ENCODE measurements around the gene PNN. TPM values are rescaled to one million over a fixed set of nuclear protein-coding genes. Genes with fewer than 3 reads are reported as not detected.

PNN gene
- total RNA-seq, 1 experiment from 2014 or later, result 100 TPM

DNA sequence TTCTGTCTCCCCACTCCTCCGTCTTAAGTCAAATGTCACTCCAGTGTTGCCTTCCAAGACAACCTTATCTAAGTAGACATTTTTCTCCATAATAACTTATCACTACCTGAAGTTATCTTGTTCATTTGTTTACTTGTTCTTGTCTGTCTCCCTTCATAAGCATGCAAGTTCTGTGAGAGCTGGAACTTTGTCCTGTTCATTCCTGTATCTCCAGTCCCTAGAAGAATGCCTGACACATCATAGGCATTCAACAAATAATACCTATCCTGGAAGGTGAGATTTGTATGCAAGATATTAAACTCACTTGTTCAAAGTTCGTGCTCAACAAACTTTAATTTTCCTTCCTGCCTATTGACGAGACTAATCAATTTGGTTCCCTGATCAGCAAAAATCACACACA, 53.0 kb downstream of the PNN start:
- Mint-ChIP-seq H3K27ac (ENCODE audit: unreplicated experiment) (peak overlapping the region; percentile 50), H3K9me3 (ENCODE audit: unreplicated experiment) (no peaks in the 10 kb centered on the region), H3K36me3 (ENCODE audit: insufficient read depth, unreplicated experiment) (no peaks in the 10 kb centered on the region), H3K4me1 (ENCODE audit: low read depth, unreplicated experiment) (peaks cover 12% of the 10 kb centered on the region), H3K27me3 (ENCODE audit: insufficient read depth, unreplicated experiment) (no peaks in the 10 kb centered on the region), H3K4me3 (ENCODE audit: unreplicated experiment) (peak overlapping the region; percentile 60)
- Histone ChIP-seq H3K27me3 (replicated peaks; ENCODE audit: control insufficient read depth, insufficient read depth, low read length) (no peaks in the 10 kb centered on the region), H3K4me1 (peaks cover 47% of the 10 kb centered on the region), H3K36me3 (ENCODE audit: control insufficient read depth, insufficient read depth, low read length) (no peaks in the 10 kb centered on the region), H3K9me3 (no peaks in the 10 kb centered on the region), H3K4me3 (ENCODE audit: low read depth, low read length) (no peak overlapping the region)
- CTCF ChIA-PET, result no interaction called here
- POLR2A ChIA-PET, result interaction anchor here (0.6 to 1.4 kb wide), 2 partner anchors 24 to 58 kb away, joined by 4 to 6 read pairs; partner anchors contain the start of gene TRAPPC6B
- BruUV-seq (replicated peaks), result no TSS peak
- intact Hi-C loops (cut with micrococcal nuclease; ENCODE audit: unreplicated experiment), result loop anchor here (1.0 kb wide), 3 partner anchors 24 to 53 kb away; partner anchors contain the start of gene PNN
- peak; percentile 56 to 61 for DNase-seq
- TF ChIP-seq, protein P1, sequence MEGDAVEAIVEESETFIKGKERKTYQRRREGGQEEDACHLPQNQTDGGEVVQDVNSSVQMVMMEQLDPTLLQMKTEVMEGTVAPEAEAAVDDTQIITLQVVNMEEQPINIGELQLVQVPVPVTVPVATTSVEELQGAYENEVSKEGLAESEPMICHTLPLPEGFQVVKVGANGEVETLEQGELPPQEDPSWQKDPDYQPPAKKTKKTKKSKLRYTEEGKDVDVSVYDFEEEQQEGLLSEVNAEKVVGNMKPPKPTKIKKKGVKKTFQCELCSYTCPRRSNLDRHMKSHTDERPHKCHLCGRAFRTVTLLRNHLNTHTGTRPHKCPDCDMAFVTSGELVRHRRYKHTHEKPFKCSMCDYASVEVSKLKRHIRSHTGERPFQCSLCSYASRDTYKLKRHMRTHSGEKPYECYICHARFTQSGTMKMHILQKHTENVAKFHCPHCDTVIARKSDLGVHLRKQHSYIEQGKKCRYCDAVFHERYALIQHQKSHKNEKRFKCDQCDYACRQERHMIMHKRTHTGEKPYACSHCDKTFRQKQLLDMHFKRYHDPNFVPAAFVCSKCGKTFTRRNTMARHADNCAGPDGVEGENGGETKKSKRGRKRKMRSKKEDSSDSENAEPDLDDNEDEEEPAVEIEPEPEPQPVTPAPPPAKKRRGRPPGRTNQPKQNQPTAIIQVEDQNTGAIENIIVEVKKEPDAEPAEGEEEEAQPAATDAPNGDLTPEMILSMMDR (IDR thresholded peaks at IDR 0.05; ENCODE audit: insufficient read depth in 1 of 2, low read depth in 1 of 2, low read length in 1 of 2, severe bottlenecking in 1 of 2, unreplicated experiment in 1 of 2), result no peak

DNA sequence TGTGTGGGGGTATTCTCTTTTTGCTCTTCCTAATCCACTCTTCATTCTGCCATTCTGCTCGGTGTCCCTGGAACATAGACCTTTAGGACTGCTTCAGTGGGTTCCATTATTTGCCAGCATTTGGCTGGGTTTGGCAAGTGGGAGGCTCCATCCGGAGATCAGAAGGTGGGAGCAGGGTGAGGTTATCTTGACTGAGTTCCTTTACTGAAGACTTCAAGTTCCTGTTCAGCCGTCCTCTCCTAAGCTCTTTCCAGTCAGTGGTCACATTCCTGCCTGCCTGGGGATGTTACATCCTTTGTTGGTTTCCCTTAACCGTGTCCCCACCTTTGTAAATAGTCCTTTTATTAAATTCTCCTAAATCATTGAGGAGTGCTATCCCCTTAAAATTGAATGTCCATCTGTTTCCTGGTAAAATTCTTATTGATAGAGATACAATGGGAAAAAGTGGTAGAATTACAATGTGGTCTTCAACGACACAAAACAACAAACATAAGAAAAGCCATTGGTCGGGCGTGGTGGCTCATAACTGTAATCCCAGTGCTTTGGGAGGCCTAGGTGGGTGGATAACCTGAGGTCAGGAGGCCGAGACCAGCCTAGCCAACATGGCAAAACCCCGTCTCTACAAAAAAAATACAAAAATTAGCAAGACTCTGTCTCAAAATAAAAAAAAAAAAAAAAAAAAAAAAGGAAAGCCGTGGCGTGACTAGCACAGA, 53.6 kb downstream of the PNN start:
- Histone ChIP-seq H3K9me3 (no peaks in the 10 kb centered on the region), H3K36me3 (ENCODE audit: control insufficient read depth, insufficient read depth, low read length) (no peaks in the 10 kb centered on the region), H3K27me3 (replicated peaks; ENCODE audit: control insufficient read depth, insufficient read depth, low read length) (no peaks in the 10 kb centered on the region), H3K4me1 (peaks cover 53% of the 10 kb centered on the region), H3K4me3 (ENCODE audit: low read depth, low read length) (no peak overlapping the region)
- ChIA-PET POLR2A (interaction anchor here (0.6 to 1.4 kb wide), 3 partner anchors 25 to 126 kb away, joined by 3 to 6 read pairs (median 4); partner anchors contain the start of gene TRAPPC6B), CTCF (no interaction called here)
- Mint-ChIP-seq H3K36me3 (ENCODE audit: insufficient read depth, unreplicated experiment) (no peaks in the 10 kb centered on the region), H3K27me3 (ENCODE audit: insufficient read depth, unreplicated experiment) (no peaks in the 10 kb centered on the region), H3K27ac (ENCODE audit: unreplicated experiment) (peak overlapping the region; percentile 50), H3K4me1 (ENCODE audit: low read depth, unreplicated experiment) (peaks cover 12% of the 10 kb centered on the region), H3K9me3 (ENCODE audit: unreplicated experiment) (no peaks in the 10 kb centered on the region), H3K4me3 (ENCODE audit: unreplicated experiment) (peak overlapping the region; percentile 60)
- intact Hi-C loops (cut with micrococcal nuclease; ENCODE audit: unreplicated experiment), result loop anchor here (1.0 kb wide), 3 partner anchors 24 to 53 kb away; partner anchors contain the start of gene PNN
- TF ChIP-seq, protein P1 (IDR thresholded peaks at IDR 0.05; ENCODE audit: insufficient read depth in 1 of 2, low read depth in 1 of 2, low read length in 1 of 2, severe bottlenecking in 1 of 2, unreplicated experiment in 1 of 2), result no peak
- DNase-seq, result peak; percentile 29 to 50
- BruUV-seq (replicated peaks), result no TSS peak

DNA sequence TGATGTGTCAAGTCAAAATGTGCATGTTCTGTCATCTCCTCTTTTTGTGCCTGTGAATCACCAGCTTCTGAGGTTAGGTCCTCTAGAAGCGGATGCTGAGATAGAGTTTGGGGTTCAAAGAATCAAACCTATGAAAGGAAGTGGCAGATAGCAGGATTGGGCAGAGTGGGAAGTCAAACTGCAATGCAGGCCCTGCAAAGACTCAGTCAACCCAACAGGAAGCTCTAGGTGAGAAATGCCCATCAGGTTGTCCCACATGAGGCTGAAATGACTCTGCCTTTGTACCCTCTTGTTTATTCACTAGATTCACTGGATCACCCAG, 54.1 kb downstream of the PNN start:
- no peak for DNase-seq
- Histone ChIP-seq H3K4me3 (ENCODE audit: low read depth, low read length) (no peak overlapping the region), H3K9me3 (no peaks in the 10 kb centered on the region), H3K36me3 (ENCODE audit: control insufficient read depth, insufficient read depth, low read length) (no peaks in the 10 kb centered on the region), H3K4me1 (peaks cover 53% of the 10 kb centered on the region), H3K27me3 (replicated peaks; ENCODE audit: control insufficient read depth, insufficient read depth, low read length) (no peaks in the 10 kb centered on the region)
- Mint-ChIP-seq H3K4me1 (ENCODE audit: low read depth, unreplicated experiment) (peaks cover 12% of the 10 kb centered on the region), H3K9me3 (ENCODE audit: unreplicated experiment) (no peaks in the 10 kb centered on the region), H3K27ac (ENCODE audit: unreplicated experiment) (peak overlapping the region; percentile 50), H3K27me3 (ENCODE audit: insufficient read depth, unreplicated experiment) (no peaks in the 10 kb centered on the region), H3K4me3 (ENCODE audit: unreplicated experiment) (no peak overlapping the region), H3K36me3 (ENCODE audit: insufficient read depth, unreplicated experiment) (no peaks in the 10 kb centered on the region)
- ChIA-PET POLR2A (interaction anchor here (0.7 to 1.4 kb wide), 2 partner anchors 25 to 127 kb away, joined by 3 to 6 read pairs; no protein-coding TSS in a partner anchor), CTCF (no interaction called here)
- intact Hi-C loops (cut with micrococcal nuclease; ENCODE audit: unreplicated experiment), result no loop called here
- TF ChIP-seq, protein P1 (IDR thresholded peaks at IDR 0.05; ENCODE audit: insufficient read depth in 1 of 2, low read depth in 1 of 2, low read length in 1 of 2, severe bottlenecking in 1 of 2, unreplicated experiment in 1 of 2), result no peak
- no TSS peak for BruUV-seq (replicated peaks)

Measured in Caco-2 (cell line).